HepG2 (cell line): ENCODE measurements around the gene CAPG. TPM values are rescaled to one million over a fixed set of nuclear protein-coding genes. Genes with fewer than 3 reads are reported as not detected.

Experiments used
- ELF1 ChIP-seq: sonication (generic); formaldehyde crosslinking; IDR thresholded peaks from 2 replicates; pipeline ENCODE4 v1.4.0; 2020; ENCODE audit warnings: missing genetic modification reagents
- ELF3 ChIP-seq: IDR thresholded peaks from 2 replicates; pipeline ENCODE4 v1.6.1; 2016; ENCODE audit warnings: missing genetic modification reagents, missing compliant biosample characterization
- EZH2 ChIP-seq: conservative IDR thresholded peaks from 2 replicates; pipeline ENCODE4 v1.6.1; 2012; ENCODE audit warnings: mild to moderate bottlenecking, low read depth, low read length, moderate library complexity
- IKZF4 ChIP-seq: sonication (generic); formaldehyde crosslinking; IDR thresholded peaks from 2 replicates; pipeline ENCODE4 v1.5.1; 2020; ENCODE audit warnings: borderline replicate concordance, mild to moderate bottlenecking, low read depth, missing genetic modification reagents; ENCODE audit errors: not compliant biosample characterization
- KLF6 ChIP-seq: IDR thresholded peaks from 2 replicates; pipeline ENCODE4 v1.8.0; 2016; ENCODE audit warnings: missing biosample characterization, missing genetic modification reagents
- PCBP1 ChIP-seq: fragments of 200-400 bp; formaldehyde crosslinking; IDR thresholded peaks from 2 replicates; pipeline ENCODE4 v1.6.1; 2017; ENCODE audit warnings: mild to moderate bottlenecking, low read depth, low read length, borderline replicate concordance
- PHF20 ChIP-seq: sonication (generic); formaldehyde crosslinking; IDR thresholded peaks from 2 replicates; pipeline ENCODE4 v1.5.0; 2020; ENCODE audit warnings: mild to moderate bottlenecking, missing genetic modification reagents
- PRDM10 ChIP-seq: sonication (generic); formaldehyde crosslinking; IDR thresholded peaks from 2 replicates; pipeline ENCODE4 v1.4.0; 2020; ENCODE audit warnings: low read depth, missing genetic modification reagents
- RBM22 ChIP-seq: fragments of 200-400 bp; formaldehyde crosslinking; optimal IDR thresholded peaks from 2 replicates; pipeline ENCODE3; 2017; ENCODE audit warnings: mild to moderate bottlenecking, low read length, moderate library complexity
- SAFB2 ChIP-seq: sonication (generic); formaldehyde crosslinking; IDR thresholded peaks from 2 replicates; pipeline ENCODE4 v1.5.1; 2020; ENCODE audit warnings: missing genetic modification reagents, low read depth, mild to moderate bottlenecking, borderline replicate concordance
- SMC3 ChIP-seq: IDR thresholded peaks from 2 replicates; pipeline ENCODE4 v1.6.1; 2011; ENCODE audit warnings: low read length, improper control_type of control experiment
- THRA ChIP-seq: sonication (generic); formaldehyde crosslinking; IDR thresholded peaks from 2 replicates; pipeline ENCODE4 v1.4.0; 2020; ENCODE audit warnings: missing genetic modification reagents, borderline replicate concordance
- ZBTB7A ChIP-seq: sonication (generic); formaldehyde crosslinking; IDR thresholded peaks from 2 replicates; pipeline ENCODE4 v1.8.0; 2022; ENCODE audit warnings: mild to moderate bottlenecking, missing genetic modification reagents
- ZMAT5 ChIP-seq: sonication (generic); formaldehyde crosslinking; IDR thresholded peaks from 2 replicates; pipeline ENCODE4 v1.5.0; 2020; ENCODE audit warnings: mild to moderate bottlenecking, low read depth, missing genetic modification reagents, borderline replicate concordance
- ZNF317 ChIP-seq: sonication (generic); formaldehyde crosslinking; IDR thresholded peaks from 2 replicates; pipeline ENCODE4 v1.5.0; 2020; ENCODE audit warnings: mild to moderate bottlenecking, missing genetic modification reagents
- ZNF33B ChIP-seq: sonication (generic); formaldehyde crosslinking; IDR thresholded peaks from 2 replicates; pipeline ENCODE4 v1.5.1; 2020; ENCODE audit warnings: mild to moderate bottlenecking, missing genetic modification reagents
- ZNF446 ChIP-seq: sonication (generic); formaldehyde crosslinking; IDR thresholded peaks from 2 replicates; pipeline ENCODE4 v1.5.0; 2020; ENCODE audit warnings: mild to moderate bottlenecking, missing genetic modification reagents
- ZNF501 ChIP-seq: sonication (generic); formaldehyde crosslinking; IDR thresholded peaks from 2 replicates; pipeline ENCODE4 v1.5.1; 2020; ENCODE audit warnings: mild to moderate bottlenecking, moderate library complexity, missing genetic modification reagents
- ZNF552 ChIP-seq: sonication (generic); formaldehyde crosslinking; IDR thresholded peaks from 2 replicates; pipeline ENCODE4 v1.9.0; 2022; ENCODE audit warnings: missing genetic modification reagents, mild to moderate bottlenecking, borderline replicate concordance
- ZNF563 ChIP-seq: sonication (generic); formaldehyde crosslinking; IDR thresholded peaks from 2 replicates; pipeline ENCODE4 v1.8.0; 2022; ENCODE audit warnings: mild to moderate bottlenecking, moderate library complexity, missing genetic modification reagents
- ZNF619 ChIP-seq: sonication (generic); formaldehyde crosslinking; IDR thresholded peaks from 2 replicates; pipeline ENCODE4 v1.4.0; 2020; ENCODE audit warnings: mild to moderate bottlenecking, missing genetic modification reagents
- ZNF670 ChIP-seq: sonication (generic); formaldehyde crosslinking; IDR thresholded peaks from 2 replicates; pipeline ENCODE4 v1.8.0; 2022; ENCODE audit warnings: mild to moderate bottlenecking, missing genetic modification reagents, borderline replicate concordance
- ZNF691 ChIP-seq: sonication (generic); formaldehyde crosslinking; IDR thresholded peaks from 2 replicates; pipeline ENCODE4 v1.4.0; 2020; ENCODE audit warnings: missing genetic modification reagents, low read depth, mild to moderate bottlenecking, borderline replicate concordance
- ZNF747 ChIP-seq: sonication (generic); formaldehyde crosslinking; IDR thresholded peaks from 2 replicates; pipeline ENCODE4 v1.8.1; 2023; ENCODE audit warnings: missing genetic modification reagents, mild to moderate bottlenecking, borderline replicate concordance
- polyA plus RNA-seq, 8 experiments: library from polyadenylated mRNA; depleted of rRNA in 3 of 8; stranded (reverse) in 7 of 8; unstranded in 1 of 8; fragments of >200 nt; fragmentation: Illumina TruSeq in 4 of 8; extraction: Trizol in 4 of 8; gene quantifications; 2 replicates each; pipeline versions ENCODE4 v1.2.1 to v1.2.3, GENCODE V29; 2011 to 2016; ENCODE audit warnings: low read depth in 4 of 8, missing spikeins in 1 of 8, mixed read lengths in 1 of 8; ENCODE audit not compliant: insufficient read depth in 1 of 8
- total RNA-seq, 5 experiments: library from RNA; depleted of rRNA; stranded (reverse); fragments of >200 nt; fragmentation: Illumina TruSeq; extraction: Trizol; gene quantifications; 2 replicates each; pipeline ENCODE4 v1.2.3, GENCODE V29; 2016; ENCODE audit warnings: low read depth in 1 of 5

CAPG gene
- total and polyA plus RNA-seq, 2 of the 13 experiments (the other 11 are each of a cell fraction or from before 2014, with no cell fraction given): 12.7 to 18.2 TPM

- no peak for TF ChIP-seq ZMAT5 (CRISPR knock-in tag)
- TF ChIP-seq ZNF317 (CRISPR knock-in tag): peak; percentile 41; the same call in 1 of the 2 replicates
- no peak for TF ChIP-seq ZNF563 (CRISPR knock-in tag)
- TF ChIP-seq ZBTB7A (CRISPR knock-in tag): peak; percentile 99
- peak; percentile 90 for TF ChIP-seq THRA (CRISPR knock-in tag)
- TF ChIP-seq PHF20 (CRISPR knock-in tag): peak; percentile 4; the same call in 1 of the 2 replicates
- TF ChIP-seq ZNF747 (CRISPR knock-in tag): no peak
- no peak for TF ChIP-seq PCBP1
- TF ChIP-seq ZNF446: no peak
- TF ChIP-seq IKZF4 (CRISPR knock-in tag): peak; percentile 17
- no peak; the same call in 1 of the 2 replicates for TF ChIP-seq ZNF691 (CRISPR knock-in tag)
- peak; percentile 75; the same call in 1 of the 2 replicates for TF ChIP-seq ZNF501 (CRISPR knock-in tag)
- no peak for TF ChIP-seq EZH2
- TF ChIP-seq KLF6: no peak
- TF ChIP-seq PRDM10 (CRISPR knock-in tag): peak; percentile 93; the same call in 1 of the 2 replicates
- TF ChIP-seq ELF1 (CRISPR knock-in tag): peak; percentile 75
- TF ChIP-seq SMC3: peak; percentile 88
- no peak for TF ChIP-seq ZNF552 (CRISPR knock-in tag)
- TF ChIP-seq ZNF619 (CRISPR knock-in tag): peak; percentile 34; the same call in 1 of the 2 replicates
- TF ChIP-seq RBM22: no peak
- 0 out of 2 replicates have a peak, but pooled peaks have one; percentile 7 for TF ChIP-seq ZNF33B
- TF ChIP-seq ZNF670 (CRISPR knock-in tag): no peak
- peak; percentile 83 for TF ChIP-seq ELF3 (CRISPR knock-in tag)
- TF ChIP-seq SAFB2 (CRISPR knock-in tag): no peak
Observed at GRCh38 chr2:85420536-85421259, 10.5 kb upstream of the CAPG start (continued).
